Measurements from ENCODE around the gene ELMO1. TPM values are rescaled to one million over a fixed set of nuclear protein-coding genes. Genes with fewer than 3 reads are reported as not detected.
"Not testable (repeated sequence)": the region's sequence is repeated elsewhere in the genome, so short reads cannot be mapped to it uniquely, and the experiment has no call there.

Gene ELMO1
- total and polyA plus RNA-seq, 8 donors = 3.0 to 20.6 (median 6.6) TPM

DNA sequence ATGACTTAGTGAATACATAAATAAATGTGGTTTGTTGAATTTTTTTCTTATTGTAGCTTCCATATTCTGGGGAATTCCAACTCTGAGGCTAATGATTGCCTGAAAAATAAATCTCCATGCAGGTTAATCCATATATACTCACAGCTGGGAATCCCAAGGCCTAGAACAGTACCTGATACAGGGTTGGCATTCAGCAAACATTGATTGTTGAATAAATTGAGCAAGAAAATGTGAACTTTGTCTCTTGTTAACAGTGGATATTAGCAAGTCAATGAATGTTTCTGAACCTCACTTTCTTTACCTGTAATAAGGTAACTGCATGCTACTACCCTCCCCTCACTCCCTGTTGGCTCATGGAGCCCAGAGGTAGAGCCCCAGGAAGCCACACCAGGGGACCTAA lies 470.8 kb downstream of the ELMO1 start:
- no peak overlapping the region for H3K4me3 ChIP-seq
- intact Hi-C loops (cut with DNase I) = no loop called here
- no peaks in the 10 kb centered on the region for H3K27me3 ChIP-seq
- ATAC-seq = peak in 3 of 4 donors; percentile 17 to 60 (median 34)
- no peaks in the 10 kb centered on the region for H3K9me3 ChIP-seq
- FAIRE-seq = no peak
- peaks cover 0 to 4% (median 4%) of the 10 kb centered on the region in 3 donors for H3K4me1 ChIP-seq
- TF ChIP-seq, protein P1, sequence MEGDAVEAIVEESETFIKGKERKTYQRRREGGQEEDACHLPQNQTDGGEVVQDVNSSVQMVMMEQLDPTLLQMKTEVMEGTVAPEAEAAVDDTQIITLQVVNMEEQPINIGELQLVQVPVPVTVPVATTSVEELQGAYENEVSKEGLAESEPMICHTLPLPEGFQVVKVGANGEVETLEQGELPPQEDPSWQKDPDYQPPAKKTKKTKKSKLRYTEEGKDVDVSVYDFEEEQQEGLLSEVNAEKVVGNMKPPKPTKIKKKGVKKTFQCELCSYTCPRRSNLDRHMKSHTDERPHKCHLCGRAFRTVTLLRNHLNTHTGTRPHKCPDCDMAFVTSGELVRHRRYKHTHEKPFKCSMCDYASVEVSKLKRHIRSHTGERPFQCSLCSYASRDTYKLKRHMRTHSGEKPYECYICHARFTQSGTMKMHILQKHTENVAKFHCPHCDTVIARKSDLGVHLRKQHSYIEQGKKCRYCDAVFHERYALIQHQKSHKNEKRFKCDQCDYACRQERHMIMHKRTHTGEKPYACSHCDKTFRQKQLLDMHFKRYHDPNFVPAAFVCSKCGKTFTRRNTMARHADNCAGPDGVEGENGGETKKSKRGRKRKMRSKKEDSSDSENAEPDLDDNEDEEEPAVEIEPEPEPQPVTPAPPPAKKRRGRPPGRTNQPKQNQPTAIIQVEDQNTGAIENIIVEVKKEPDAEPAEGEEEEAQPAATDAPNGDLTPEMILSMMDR (IDR thresholded peaks at IDR 0.05) = no peak
- H3K36me3 ChIP-seq = no peaks in the 10 kb centered on the region
- H3K27ac ChIP-seq = no peak overlapping the region
- DNase-seq = no peak

DNA sequence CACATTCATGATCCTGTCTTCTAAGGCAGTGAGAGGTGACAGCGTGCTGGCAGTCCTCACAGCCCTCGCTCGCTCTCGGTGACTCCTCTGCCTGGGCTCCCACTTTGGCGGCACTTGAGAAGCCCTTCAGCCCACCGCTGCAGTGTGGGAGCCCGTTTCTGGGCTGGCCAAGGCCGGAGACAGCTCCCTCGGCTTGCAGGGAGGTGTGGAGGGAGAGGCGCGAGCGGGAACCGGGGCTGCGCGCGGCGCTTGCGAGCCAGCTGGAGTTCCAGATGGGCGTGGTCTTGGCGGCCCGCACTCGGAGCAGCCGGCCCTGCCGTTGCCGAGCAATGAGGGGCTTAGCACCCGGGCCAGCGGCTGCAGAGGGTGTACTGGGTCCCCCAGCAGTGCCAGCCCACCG lies 475.1 kb downstream of the ELMO1 start:
- H3K4me1 ChIP-seq = peaks cover 17 to 30% (median 23%) of the 10 kb centered on the region in 3 donors
- H3K27me3 ChIP-seq; H3K36me3 ChIP-seq; intact Hi-C loops (cut with DNase I); ATAC-seq; FAIRE-seq; H3K27ac ChIP-seq; H3K9me3 ChIP-seq; H3K4me3 ChIP-seq: not testable (repeated sequence)
- DNase-seq = peak in 1 of 6 donors; percentile 67
- WGBS, 2 donors = 98% methylated on average over 28 of the region's 28 CpGs

DNA sequence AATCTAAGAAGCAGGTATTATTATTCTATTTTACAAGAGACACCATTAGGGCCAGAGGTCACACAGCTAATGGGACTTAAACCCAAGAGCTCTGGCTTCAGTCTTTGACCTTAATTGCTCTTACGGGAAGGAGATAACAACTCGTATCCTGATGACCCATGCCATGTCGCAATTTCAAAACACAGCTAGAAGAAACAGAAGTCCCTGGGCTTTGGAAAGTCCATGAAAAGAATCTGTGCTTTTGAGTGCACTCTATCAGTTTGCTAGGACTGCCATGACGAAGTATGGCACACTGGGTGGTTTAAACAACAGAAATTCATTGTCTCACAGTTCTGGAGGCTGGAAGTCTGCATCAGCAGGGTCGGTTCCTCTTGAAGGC lies 476.5 kb downstream of the ELMO1 start:
- WGBS, 2 donors = 37 to 41% methylated on average over 5 of the region's 5 CpGs
- no peaks in the 10 kb centered on the region for H3K9me3 ChIP-seq
- no peaks in the 10 kb centered on the region for H3K27me3 ChIP-seq
- H3K4me1 ChIP-seq = peaks cover 18 to 27% (median 19%) of the 10 kb centered on the region in 3 donors
- FAIRE-seq = no peak
- TF ChIP-seq, protein P1 (IDR thresholded peaks at IDR 0.05) = no peak
- peak overlapping the region in 2 of 4 donors; percentile 11 to 68 for H3K27ac ChIP-seq
- DNase-seq = no peak
- intact Hi-C loops (cut with DNase I) = no loop called here
- peak in 2 of 4 donors; percentile 11 to 12 for ATAC-seq
- H3K4me3 ChIP-seq = no peak overlapping the region
- H3K36me3 ChIP-seq = no peaks in the 10 kb centered on the region

DNA sequence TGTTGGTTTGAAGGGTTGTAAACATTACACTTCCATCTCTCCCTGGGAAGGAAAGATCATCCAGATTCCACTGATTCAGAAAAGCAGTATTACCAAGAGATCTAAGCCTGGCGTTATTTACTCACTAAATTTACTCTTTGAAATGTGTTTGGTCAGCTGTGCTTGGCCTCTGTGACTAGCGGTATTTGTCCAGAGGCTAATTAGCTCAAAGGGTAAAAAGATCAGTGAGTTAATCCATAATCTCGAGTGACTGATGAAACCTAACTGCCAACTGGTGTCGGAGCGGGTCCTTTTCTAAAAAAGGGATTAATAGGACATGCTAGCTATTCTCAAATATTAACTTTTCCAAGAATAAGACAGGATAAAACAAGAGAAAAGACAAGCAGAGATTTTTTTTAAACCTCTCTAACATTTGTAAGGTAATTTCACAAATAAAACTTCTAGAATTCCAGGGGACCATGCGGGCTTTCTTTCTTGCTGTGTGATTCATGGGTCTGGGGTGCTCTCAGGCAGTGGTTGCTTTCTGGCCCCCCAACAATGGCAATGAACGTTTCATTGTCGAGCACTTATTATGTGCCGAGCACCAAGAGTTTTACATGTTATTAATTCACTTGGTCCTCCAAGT lies 477.0 kb downstream of the ELMO1 start:
- no peak overlapping the region for H3K4me3 ChIP-seq
- intact Hi-C loops (cut with DNase I) = no loop called here
- FAIRE-seq (no peak), ATAC-seq (peak; percentile 78 to 91 (median 86)), DNase-seq (peak in 3 of 6 donors; percentile 32 to 58 (median 45))
- TF ChIP-seq, protein P1 (IDR thresholded peaks at IDR 0.05) = no peak
- peaks cover 19 to 32% (median 21%) of the 10 kb centered on the region in 3 donors for H3K4me1 ChIP-seq
- H3K27me3 ChIP-seq = no peaks in the 10 kb centered on the region
- no peaks in the 10 kb centered on the region for H3K9me3 ChIP-seq
- no peaks in the 10 kb centered on the region for H3K36me3 ChIP-seq
- H3K27ac ChIP-seq = peak overlapping the region; percentile 5 to 68 (median 12)
- 22 to 28% methylated on average over 9 of the region's 9 CpGs for WGBS, 2 donors

DNA sequence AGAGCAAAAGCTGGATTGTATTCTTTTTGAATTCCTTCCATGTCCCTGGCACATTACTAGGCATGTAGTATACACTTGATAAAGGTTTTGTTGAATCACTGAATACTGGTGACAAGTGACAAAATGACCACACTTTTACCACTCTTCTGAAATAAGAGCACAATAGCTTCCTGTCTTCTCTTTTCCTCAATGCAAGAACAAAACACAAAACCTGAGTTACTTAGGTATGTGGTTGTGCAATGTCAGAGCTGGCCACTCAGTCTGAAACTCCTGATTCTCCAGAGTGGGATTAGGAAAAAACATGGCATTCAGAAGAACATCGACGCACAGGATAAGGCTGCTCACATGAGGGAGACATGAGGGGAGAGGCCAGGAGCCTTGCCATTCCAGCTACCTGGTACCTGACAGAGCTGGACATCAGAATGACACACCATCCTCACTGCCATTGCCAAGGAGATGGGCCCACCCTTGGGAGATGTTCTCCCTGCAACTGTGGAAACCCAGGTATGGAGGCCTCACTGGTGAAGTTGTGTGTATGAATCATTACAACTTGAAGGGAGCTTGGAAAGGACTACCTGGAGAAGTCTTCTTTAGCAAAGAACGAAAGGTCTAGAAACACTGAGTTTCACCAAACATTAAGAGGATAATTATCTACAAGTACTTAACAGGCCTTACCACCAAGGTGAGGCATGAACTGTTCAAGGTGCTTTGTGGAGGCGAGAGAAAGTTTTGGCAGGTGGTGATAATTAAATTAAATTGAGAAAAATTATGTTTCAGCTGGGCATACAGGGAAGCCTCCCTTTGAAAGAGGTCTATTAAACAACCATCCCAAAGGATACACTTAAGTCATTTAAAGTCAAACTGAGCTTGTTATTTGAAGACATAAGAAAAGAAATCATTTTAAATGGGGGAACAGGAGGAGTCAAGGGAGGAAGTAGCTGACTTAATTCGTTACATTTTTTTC lies 477.8 kb downstream of the ELMO1 start:
- Histone ChIP-seq H3K9me3 (no peaks in the 10 kb centered on the region), H3K36me3 (no peaks in the 10 kb centered on the region), H3K4me1 (peaks cover 21 to 40% (median 27%) of the 10 kb centered on the region in 3 donors), H3K27me3 (no peaks in the 10 kb centered on the region), H3K27ac (peak overlapping the region; percentile 5 to 68 (median 12)), H3K4me3 (no peak overlapping the region)
- TF ChIP-seq, protein P1 (IDR thresholded peaks at IDR 0.05) = no peak
- FAIRE-seq (no peak), ATAC-seq (peak in 2 of 4 donors; percentile 1 to 5), DNase-seq (no peak)
- 51 to 57% methylated on average over 5 of the region's 5 CpGs for WGBS, 2 donors
- intact Hi-C loops (cut with DNase I) = no loop called here

All from pancreas (tissue), 10 donors.